ENCODE results near the gene UBL4B. TPM values are rescaled to one million over a fixed set of nuclear protein-coding genes. Genes with fewer than 3 reads are reported as not detected.
A peak's percentile ranks its signal among the peaks of the same experiment; 100 is the strongest.

UBL4B gene
- total and polyA plus RNA-seq, 2 donors (not counting 3 experiments of a cell fraction or from before 2014, with no cell fraction given): not detected

- intact Hi-C loops (cut with micrococcal nuclease): no loop called here
- Histone ChIP-seq H3K27ac (ENCODE audit: insufficient read depth, low read depth, low read length) (no peak overlapping the region), H4K20me1 (replicated peaks; ENCODE audit: control insufficient read depth, extremely low read depth, insufficient read depth, low read length) (no peaks in the 10 kb centered on the region), H3K9me1 (replicated peaks; ENCODE audit: control insufficient read depth, extremely low read depth, insufficient read depth, low read length) (no peaks in the 10 kb centered on the region), H3K36me3 (ENCODE audit: control insufficient read depth in 2 of 2, extremely low read depth in 1 of 2, insufficient read depth in 2 of 2, low read length in 2 of 2) (no peaks in the 10 kb centered on the region), H2AFZ (ENCODE audit: low read depth, low read length) (no peak overlapping the region), H3K9ac (replicated peaks; ENCODE audit: extremely low read depth, insufficient read depth, low read length) (no peak overlapping the region), H3K9me3 (replicated peaks; ENCODE audit: control insufficient read depth, insufficient read depth, low read length) (no peaks in the 10 kb centered on the region), H3K27me3 (ENCODE audit: control insufficient read depth in 2 of 2, insufficient read depth in 2 of 2, low read length in 2 of 2) (peaks cover 25 to 29% of the 10 kb centered on the region in 2 experiments), H3K79me2 (ENCODE audit: control insufficient read depth, insufficient read depth, low read length) (no peaks in the 10 kb centered on the region), H3K4me2 (ENCODE audit: insufficient read depth, low read length) (no peak overlapping the region), H3K4me1 (ENCODE audit: control insufficient read depth, extremely low read depth, insufficient read depth, low read length) (no peaks in the 10 kb centered on the region), H3K4me3 (replicated peaks in 1 of 3; ENCODE audit: insufficient read depth in 1 of 3, low read depth in 1 of 3, low read length in 3 of 3) (no peak overlapping the region)
- BruUV-seq (replicated peaks): no TSS peak
- dilution Hi-C loops (cut with MboI; ENCODE audit: extremely low pct_ligation_motif_present, low sequenced_read_pairs): no loop called here
- FAIRE-seq (no peak), DNase-seq (ENCODE audit: low read depth, low spot score) (no peak)
- ChIA-PET CTCF (no interaction called here), POLR2A (no interaction called here)
- no peak for TF ChIP-seq FOS (IDR thresholded peaks at IDR 0.05; ENCODE audit: borderline replicate concordance, insufficient read depth, low read length)
- no peak for TF ChIP-seq MYC (IDR thresholded peaks at IDR 0.05; ENCODE audit: low read depth, low read length)
- peak in 1 of 2 donors; percentile 17 for TF ChIP-seq CTCF (IDR thresholded peaks at IDR 0.05; ENCODE audit: extremely low read depth in 1 of 2, insufficient read depth in 1 of 2, low read depth in 1 of 2, low read length in 2 of 2)
- TF ChIP-seq POLR2AphosphoS5 (IDR thresholded peaks at IDR 0.05; ENCODE audit: insufficient read depth, low read depth, low read length): no peak
Measured at GRCh38 chr1:110130113-110130591, 17.9 kb downstream of the UBL4B start.

- no peak for FAIRE-seq
- Histone ChIP-seq H3K36me3 (ENCODE audit: control insufficient read depth in 2 of 2, extremely low read depth in 1 of 2, insufficient read depth in 2 of 2, low read length in 2 of 2) (no peaks in the 10 kb centered on the region), H3K4me1 (ENCODE audit: control insufficient read depth, extremely low read depth, insufficient read depth, low read length) (no peaks in the 10 kb centered on the region), H3K9me3 (replicated peaks; ENCODE audit: control insufficient read depth, insufficient read depth, low read length) (no peaks in the 10 kb centered on the region), H3K9me1 (replicated peaks; ENCODE audit: control insufficient read depth, extremely low read depth, insufficient read depth, low read length) (no peaks in the 10 kb centered on the region), H3K27ac (ENCODE audit: insufficient read depth, low read depth, low read length) (no peak overlapping the region), H3K79me2 (ENCODE audit: control insufficient read depth, insufficient read depth, low read length) (no peaks in the 10 kb centered on the region), H3K27me3 (ENCODE audit: control insufficient read depth in 2 of 2, insufficient read depth in 2 of 2, low read length in 2 of 2) (peaks cover 25 to 29% of the 10 kb centered on the region in 2 experiments), H2AFZ (ENCODE audit: low read depth, low read length) (no peak overlapping the region), H3K9ac (replicated peaks; ENCODE audit: extremely low read depth, insufficient read depth, low read length) (no peak overlapping the region), H4K20me1 (replicated peaks; ENCODE audit: control insufficient read depth, extremely low read depth, insufficient read depth, low read length) (no peaks in the 10 kb centered on the region), H3K4me3 (replicated peaks in 1 of 3; ENCODE audit: insufficient read depth in 1 of 3, low read depth in 1 of 3, low read length in 3 of 3) (no peak overlapping the region), H3K4me2 (ENCODE audit: insufficient read depth, low read length) (no peak overlapping the region)
- no peak for DNase-seq (ENCODE audit: low read depth, low spot score)
- intact Hi-C loops (cut with micrococcal nuclease): no loop called here
- BruUV-seq (replicated peaks): no TSS peak
- CTCF ChIA-PET: no interaction called here
- POLR2A ChIA-PET: no interaction called here
- TF ChIP-seq POLR2AphosphoS5 (IDR thresholded peaks at IDR 0.05; ENCODE audit: insufficient read depth, low read depth, low read length): no peak
- TF ChIP-seq MAX (IDR thresholded peaks at IDR 0.05; ENCODE audit: insufficient read depth, insufficient read length): no peak
- TF ChIP-seq MYC (IDR thresholded peaks at IDR 0.05; ENCODE audit: low read depth, low read length): no peak
- no peak for TF ChIP-seq JUN (IDR thresholded peaks at IDR 0.05; ENCODE audit: borderline replicate concordance, insufficient read depth, insufficient read length, low read depth)
- no peak for TF ChIP-seq EZH2 (IDR thresholded peaks at IDR 0.05; ENCODE audit: borderline replicate concordance, low read depth, low read length, severe bottlenecking)
- TF ChIP-seq CTCF (IDR thresholded peaks at IDR 0.05; ENCODE audit: extremely low read depth in 1 of 2, insufficient read depth in 1 of 2, low read depth in 1 of 2, low read length in 2 of 2): no peak
- no peak for TF ChIP-seq POLR2A (IDR thresholded peaks at IDR 0.05; ENCODE audit: low read depth, low read length)
- TF ChIP-seq FOS (IDR thresholded peaks at IDR 0.05; ENCODE audit: borderline replicate concordance, insufficient read depth, low read length): no peak
- no peak for TF ChIP-seq GATA2 (IDR thresholded peaks at IDR 0.05; ENCODE audit: insufficient read depth, insufficient read length, low read depth, low read length)
- dilution Hi-C loops (cut with MboI; ENCODE audit: extremely low pct_ligation_motif_present, low sequenced_read_pairs): no loop called here
Measured at GRCh38 chr1:110130989-110131388, 18.7 kb downstream of the UBL4B start.

Measured in endothelial cell of umbilical vein (primary cell).